HT1080 (cell line): ENCODE measurements around the gene F7. TPM values are rescaled to one million over a fixed set of nuclear protein-coding genes. Genes with fewer than 3 reads are reported as not detected.
"Not testable (repeated sequence)": the region's sequence is repeated elsewhere in the genome, so short reads cannot be mapped to it uniquely, and the experiment has no call there.

Experiments used
- DNase-seq: peaks from one replicate; pipeline ENCODE4 v3.0.0-alpha.2; 2015; ENCODE audit warnings: low read depth
- total RNA-seq: library from RNA; depleted of rRNA; stranded (reverse); fragments of >200 nt; shearing (Covaris generic); gene quantifications from 2 replicates; pipeline ENCODE4 v1.2.3, GENCODE V29; 2014

The F7 gene
- total RNA-seq, 1 experiment from 2014 or later, result 0.10 TPM

GRCh38 chr13:113098162-113098732 lies 7.3 kb upstream of the F7 start:
- DNase-seq, result no peak

DNA sequence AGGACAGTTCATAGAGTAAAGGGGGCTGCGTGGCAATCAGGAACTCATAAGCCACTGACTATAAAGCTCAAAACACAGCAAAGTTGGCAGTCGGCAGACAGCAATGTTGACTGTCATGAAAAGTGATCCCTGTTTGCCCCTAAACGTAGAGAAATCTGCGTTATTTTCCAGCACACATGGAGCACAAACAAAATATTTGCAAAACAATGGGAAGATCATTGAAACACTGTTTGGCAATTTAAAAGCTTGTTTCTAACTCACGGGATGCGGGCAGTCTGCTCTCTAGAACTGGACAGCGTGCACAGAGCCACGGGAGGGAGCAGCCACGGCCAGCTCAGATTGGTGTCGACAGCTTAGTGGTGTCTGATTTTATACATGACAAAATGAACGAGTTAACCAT lies 6.4 kb upstream of the F7 start:
- DNase-seq, result no peak

- DNase-seq, result not testable (repeated sequence)
Measured at GRCh38 chr13:113102302-113102701, 3.3 kb upstream of the F7 start.

DNA sequence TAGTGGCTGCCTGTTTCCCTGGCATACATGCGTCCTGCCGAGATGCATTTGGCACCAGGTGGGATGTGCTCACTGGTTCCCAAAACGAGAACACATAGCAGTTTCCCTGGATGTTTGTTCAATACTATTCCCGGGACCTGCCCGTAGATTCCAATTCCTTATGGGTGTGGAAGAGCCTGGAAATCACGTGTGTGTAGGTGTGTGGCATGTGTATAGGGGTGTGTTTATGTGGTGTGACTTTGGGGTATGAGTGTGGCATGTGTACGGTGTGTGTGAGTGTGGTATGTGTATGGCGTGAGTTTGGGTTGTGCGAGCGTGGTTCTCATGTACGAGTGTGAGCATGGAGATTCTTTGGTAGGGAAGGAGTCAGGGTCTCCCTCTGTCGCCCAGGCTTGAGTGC lies 2.9 kb upstream of the F7 start:
- DNase-seq, result no peak

GRCh38 chr13:113103646-113104045 lies 1.9 kb upstream of the F7 start:
- DNase-seq, result no peak

DNA sequence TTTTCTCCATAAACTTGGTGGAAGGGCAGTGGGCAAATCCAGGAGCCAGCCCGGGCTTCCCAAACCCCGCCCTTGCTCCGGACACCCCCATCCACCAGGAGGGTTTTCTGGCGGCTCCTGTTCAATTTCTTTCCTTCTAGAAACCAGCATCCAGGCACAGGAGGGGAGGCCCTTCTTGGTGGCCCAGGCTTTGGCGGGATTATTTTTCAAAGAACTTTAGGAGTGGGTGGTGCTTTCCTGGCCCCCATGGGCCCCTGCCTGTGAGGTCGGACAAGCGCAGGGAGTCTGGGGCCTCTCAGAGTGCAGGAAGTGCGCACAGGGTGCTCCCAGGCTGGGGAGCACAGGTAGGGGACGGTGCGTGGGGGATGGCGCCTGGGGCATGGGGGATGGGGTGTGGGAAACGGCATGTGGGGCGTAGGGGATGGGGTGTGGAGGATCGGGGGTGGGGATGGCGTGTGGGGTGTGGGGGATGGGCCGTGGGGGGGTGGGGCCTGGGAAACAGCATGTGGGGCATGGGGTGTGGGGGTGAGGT lies 396 bp downstream of the F7 start:
- no peak for DNase-seq

DNA sequence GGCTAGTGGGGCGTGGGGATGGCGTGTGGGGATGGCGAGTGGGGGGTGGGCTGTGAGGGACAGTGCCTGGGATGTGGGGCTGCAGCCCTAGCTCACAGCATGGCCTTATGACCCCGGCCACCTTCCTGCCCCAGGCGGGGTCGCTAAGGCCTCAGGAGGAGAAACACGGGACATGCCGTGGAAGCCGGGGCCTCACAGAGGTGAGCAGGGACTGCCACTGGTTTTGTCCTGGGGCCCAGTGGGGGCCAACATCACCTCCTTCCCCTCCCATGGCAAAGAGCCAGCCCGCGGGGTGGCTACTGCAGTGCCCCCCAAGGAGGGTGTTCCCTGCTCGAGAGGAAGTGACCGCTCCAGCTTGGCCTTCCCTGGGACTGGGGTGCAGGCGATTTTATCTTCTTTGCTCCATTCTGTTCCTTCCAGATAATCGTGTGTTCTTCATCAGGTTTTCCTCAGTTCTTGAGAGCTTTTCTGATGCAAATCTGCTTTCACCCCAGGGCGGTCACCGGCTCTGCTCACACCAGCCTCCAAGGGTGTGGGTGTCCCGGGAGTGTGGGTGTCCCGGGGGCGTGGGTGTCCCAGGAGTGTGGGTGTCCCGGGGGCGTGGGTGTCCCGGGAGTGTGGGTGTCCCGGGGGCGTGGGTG lies 1.2 kb downstream of the F7 start:
- no peak for DNase-seq

- not testable (repeated sequence) for DNase-seq
Measured at GRCh38 chr13:113108521-113108920, 2.9 kb downstream of the F7 start.

GRCh38 chr13:113109151-113110047 lies 3.8 kb downstream of the F7 start:
- no peak for DNase-seq

GRCh38 chr13:113110048-113110851 lies 4.7 kb downstream of the F7 start:
- no peak for DNase-seq

- no peak for DNase-seq
Measured at GRCh38 chr13:113110852-113111315, 5.3 kb downstream of the F7 start.

DNA sequence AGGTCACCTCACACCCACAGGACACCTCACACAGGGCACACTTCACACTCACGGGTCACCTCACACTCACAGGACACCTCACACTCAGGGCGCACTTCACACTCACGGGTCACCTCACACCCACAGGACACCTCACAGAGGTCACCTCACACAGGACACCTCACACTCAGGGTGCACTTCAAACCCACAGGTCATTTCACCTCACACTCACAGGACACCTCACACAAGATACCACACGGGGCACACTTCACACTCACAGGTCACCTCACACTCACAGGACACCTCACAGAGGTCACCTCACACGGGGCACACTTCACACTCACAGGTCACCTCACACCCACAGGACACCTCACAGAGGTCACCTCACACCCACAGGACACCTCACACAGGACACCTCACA lies 6.2 kb downstream of the F7 start:
- not testable (repeated sequence) for DNase-seq

DNA sequence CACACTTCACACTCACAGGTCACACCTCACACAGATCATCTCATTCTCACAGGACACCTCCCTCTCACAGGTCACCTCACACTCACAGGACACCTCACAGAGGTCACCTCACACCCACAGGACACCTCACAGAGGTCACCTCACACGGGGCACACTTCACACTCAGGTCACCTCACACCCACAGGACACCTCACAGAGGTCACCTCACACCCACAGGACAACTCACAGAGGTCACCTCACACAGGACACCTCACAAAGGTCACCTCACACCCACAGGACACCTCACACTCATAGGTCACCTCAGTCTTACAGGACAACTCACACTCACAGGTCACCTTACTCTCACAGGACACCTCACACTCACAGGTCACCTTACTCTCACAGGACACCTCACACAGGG lies 6.9 kb downstream of the F7 start:
- DNase-seq, result not testable (repeated sequence)

GRCh38 chr13:113112893-113113845 lies 7.6 kb downstream of the F7 start:
- DNase-seq, result no peak

DNA sequence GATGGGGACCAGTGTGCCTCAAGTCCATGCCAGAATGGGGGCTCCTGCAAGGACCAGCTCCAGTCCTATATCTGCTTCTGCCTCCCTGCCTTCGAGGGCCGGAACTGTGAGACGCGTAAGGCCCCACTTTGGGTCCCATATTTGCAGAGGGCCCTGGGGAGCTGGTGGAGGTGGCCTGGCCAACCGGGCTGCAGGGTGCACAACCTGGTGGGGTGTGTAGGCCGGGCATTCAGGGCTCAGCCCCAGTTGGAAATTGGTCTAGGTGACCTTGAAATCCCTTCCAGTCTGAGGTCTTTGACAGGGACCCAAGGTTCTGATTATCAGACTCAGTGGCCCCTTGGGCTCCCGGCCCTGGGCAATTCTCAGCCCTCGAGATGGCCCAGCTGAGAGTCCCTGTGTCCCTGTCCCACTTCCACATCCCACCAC lies 8.3 kb downstream of the F7 start:
- no peak for DNase-seq

- no peak for DNase-seq
Measured at GRCh38 chr13:113114511-113115362, 9.1 kb downstream of the F7 start.

GRCh38 chr13:113115363-113116205 lies 10.0 kb downstream of the F7 start:
- DNase-seq, result no peak

- no peak for DNase-seq
Measured at GRCh38 chr13:113116206-113116800, 10.7 kb downstream of the F7 start.
